ENCODE results near the gene C4A. TPM values are rescaled to one million over a fixed set of nuclear protein-coding genes. Genes with fewer than 3 reads are reported as not detected.

Gene C4A
- total and polyA plus RNA-seq, 2 of the 4 experiments (the other 2 are of a cell fraction) = 0.90 to 3.8 TPM

GRCh38 chr6:31967926-31968320 is 13.9 kb upstream of the C4A start:
- Histone ChIP-seq H4K20me1 (ENCODE audit: insufficient read depth, low read length) (no peaks in the 10 kb centered on the region), H3K56ac (ENCODE audit: extremely low read depth, insufficient read depth, low read length) (no peak overlapping the region), H2BK20ac (ENCODE audit: low read depth, low read length) (no peak overlapping the region), H2BK5ac (ENCODE audit: low read depth, low read length, poor library complexity, severe bottlenecking) (no peak overlapping the region), H3K36me3 (ENCODE audit: control insufficient read depth, insufficient read depth, low read length) (peaks cover 61% of the 10 kb centered on the region), H3K4me1 (ENCODE audit: control insufficient read depth, insufficient read depth, low read length) (peaks cover 9% of the 10 kb centered on the region), H3K23ac (ENCODE audit: low read depth, low read length) (no peak overlapping the region), H4K91ac (ENCODE audit: insufficient read depth, low read depth, low read length) (no peak overlapping the region), H3K4me3 (ENCODE audit: insufficient read depth, low read depth, low read length) (no peak overlapping the region), H3K14ac (replicated peaks; ENCODE audit: low read depth, low read length) (no peak overlapping the region), H2AK9ac (replicated peaks; ENCODE audit: low read depth, low read length, poor library complexity) (no peak overlapping the region), H4K8ac (ENCODE audit: low read depth in 2 of 2, low read length in 2 of 2) (no peak overlapping the region), H4K5ac (ENCODE audit: low read depth, low read length) (no peak overlapping the region), H2BK15ac (ENCODE audit: low read depth, low read length) (no peak overlapping the region), H3K18ac (ENCODE audit: low read depth, low read length) (no peak overlapping the region), H2BK120ac (ENCODE audit: low read depth, low read length) (no peak overlapping the region), H2AK5ac (ENCODE audit: low read depth, low read length) (no peak overlapping the region), H3K4me2 (ENCODE audit: low read depth, low read length) (no peak overlapping the region), H3K79me1 (ENCODE audit: low read depth in 1 of 2, low read length in 2 of 2) (peaks cover 10 to 35% of the 10 kb centered on the region in 2 experiments), H3K9ac (ENCODE audit: low read depth, low read length) (no peak overlapping the region), H3K9me3 (ENCODE audit: control insufficient read depth, insufficient read depth, low read length) (no peaks in the 10 kb centered on the region), H3K9me1 (ENCODE audit: insufficient read depth, low read length) (peaks cover 5% of the 10 kb centered on the region; the same call in 1 of the 2 replicates), H2AFZ (replicated peaks; ENCODE audit: low read length, poor library complexity) (no peak overlapping the region), H3K4ac (ENCODE audit: low read depth, low read length) (no peak overlapping the region), H3K27ac (ENCODE audit: insufficient read depth, low read length) (no peak overlapping the region), H3K27me3 (ENCODE audit: control insufficient read depth, insufficient read depth, low read length) (no peaks in the 10 kb centered on the region)
- 100% methylated on average over 1 of the region's 3 CpGs; no CpG with 5 or more reads in 1 of the 2 experiments for WGBS, 2 experiments (ENCODE audit: extremely low coverage in 2 of 2, insufficient read length in 1 of 2)
- DNase-seq = no peak
- dilution Hi-C loops (cut with HindIII; ENCODE audit: low sequenced_read_pairs, unreplicated experiment) = no loop called here
- in situ Hi-C loops (cut with MboI; ENCODE audit: low sequenced_read_pairs) = no loop called here
- intact Hi-C loops (cut with micrococcal nuclease) = no loop called here
- TF ChIP-seq, protein P1, sequence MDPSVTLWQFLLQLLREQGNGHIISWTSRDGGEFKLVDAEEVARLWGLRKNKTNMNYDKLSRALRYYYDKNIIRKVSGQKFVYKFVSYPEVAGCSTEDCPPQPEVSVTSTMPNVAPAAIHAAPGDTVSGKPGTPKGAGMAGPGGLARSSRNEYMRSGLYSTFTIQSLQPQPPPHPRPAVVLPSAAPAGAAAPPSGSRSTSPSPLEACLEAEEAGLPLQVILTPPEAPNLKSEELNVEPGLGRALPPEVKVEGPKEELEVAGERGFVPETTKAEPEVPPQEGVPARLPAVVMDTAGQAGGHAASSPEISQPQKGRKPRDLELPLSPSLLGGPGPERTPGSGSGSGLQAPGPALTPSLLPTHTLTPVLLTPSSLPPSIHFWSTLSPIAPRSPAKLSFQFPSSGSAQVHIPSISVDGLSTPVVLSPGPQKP (IDR thresholded peaks at IDR 0.05; ENCODE audit: borderline replicate concordance, low read depth, low read length) = no peak
- TF ChIP-seq, protein P2, sequence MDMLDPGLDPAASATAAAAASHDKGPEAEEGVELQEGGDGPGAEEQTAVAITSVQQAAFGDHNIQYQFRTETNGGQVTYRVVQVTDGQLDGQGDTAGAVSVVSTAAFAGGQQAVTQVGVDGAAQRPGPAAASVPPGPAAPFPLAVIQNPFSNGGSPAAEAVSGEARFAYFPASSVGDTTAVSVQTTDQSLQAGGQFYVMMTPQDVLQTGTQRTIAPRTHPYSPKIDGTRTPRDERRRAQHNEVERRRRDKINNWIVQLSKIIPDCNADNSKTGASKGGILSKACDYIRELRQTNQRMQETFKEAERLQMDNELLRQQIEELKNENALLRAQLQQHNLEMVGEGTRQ (IDR thresholded peaks at IDR 0.05; ENCODE audit: low read depth, low read length) = no peak
- TF ChIP-seq RCOR1 (IDR thresholded peaks at IDR 0.05; ENCODE audit: insufficient replicate concordance, low read length) = no peak
- TF ChIP-seq CEBPB (IDR thresholded peaks at IDR 0.05; ENCODE audit: low read depth, low read length) = no peak
- TF ChIP-seq BHLHE40 (IDR thresholded peaks at IDR 0.05; ENCODE audit: low read depth, low read length) = no peak
- no peak for TF ChIP-seq SMC3 (IDR thresholded peaks at IDR 0.05; ENCODE audit: low read depth, low read length)
- no peak for TF ChIP-seq FOS (IDR thresholded peaks at IDR 0.05; ENCODE audit: low read depth, low read length)
- TF ChIP-seq MAZ (IDR thresholded peaks at IDR 0.05; ENCODE audit: borderline replicate concordance, low read depth, low read length) = no peak
- TF ChIP-seq, protein P3, sequence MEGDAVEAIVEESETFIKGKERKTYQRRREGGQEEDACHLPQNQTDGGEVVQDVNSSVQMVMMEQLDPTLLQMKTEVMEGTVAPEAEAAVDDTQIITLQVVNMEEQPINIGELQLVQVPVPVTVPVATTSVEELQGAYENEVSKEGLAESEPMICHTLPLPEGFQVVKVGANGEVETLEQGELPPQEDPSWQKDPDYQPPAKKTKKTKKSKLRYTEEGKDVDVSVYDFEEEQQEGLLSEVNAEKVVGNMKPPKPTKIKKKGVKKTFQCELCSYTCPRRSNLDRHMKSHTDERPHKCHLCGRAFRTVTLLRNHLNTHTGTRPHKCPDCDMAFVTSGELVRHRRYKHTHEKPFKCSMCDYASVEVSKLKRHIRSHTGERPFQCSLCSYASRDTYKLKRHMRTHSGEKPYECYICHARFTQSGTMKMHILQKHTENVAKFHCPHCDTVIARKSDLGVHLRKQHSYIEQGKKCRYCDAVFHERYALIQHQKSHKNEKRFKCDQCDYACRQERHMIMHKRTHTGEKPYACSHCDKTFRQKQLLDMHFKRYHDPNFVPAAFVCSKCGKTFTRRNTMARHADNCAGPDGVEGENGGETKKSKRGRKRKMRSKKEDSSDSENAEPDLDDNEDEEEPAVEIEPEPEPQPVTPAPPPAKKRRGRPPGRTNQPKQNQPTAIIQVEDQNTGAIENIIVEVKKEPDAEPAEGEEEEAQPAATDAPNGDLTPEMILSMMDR (conservative IDR thresholded peaks at IDR 0.05; ENCODE audit: low read depth, low read length) = no peak
- TF ChIP-seq MAFK (IDR thresholded peaks at IDR 0.05; ENCODE audit: low read depth, low read length) = no peak
- TF ChIP-seq MXI1 (IDR thresholded peaks at IDR 0.05; ENCODE audit: borderline replicate concordance, low read depth, low read length) = no peak
- no peak for TF ChIP-seq NFE2L2 (IDR thresholded peaks at IDR 0.05; ENCODE audit: low read depth, low read length)
- TF ChIP-seq POLR2A (IDR thresholded peaks at IDR 0.05; ENCODE audit: low read depth, low read length) = no peak
- no peak for TF ChIP-seq CHD1 (IDR thresholded peaks at IDR 0.05; ENCODE audit: low read depth, low read length)
- TF ChIP-seq RAD21 (IDR thresholded peaks at IDR 0.05; ENCODE audit: low read length) = no peak
- BruUV-seq (replicated peaks) = no TSS peak
- ChIA-PET CTCF (no interaction called here), POLR2A (ENCODE audit: unreplicated experiment) (no interaction called here)
- ATAC-seq (ENCODE audit: low read depth) = no peak
